ENCODE results near the gene TM4SF5.

Gene TM4SF5

GRCh38 chr17:4816826-4817225 lies 45.1 kb downstream of the TM4SF5 start:
- no peak for TF ChIP-seq CTCF (IDR thresholded peaks at IDR 0.05; ENCODE audit: insufficient read depth, low read length, poor library complexity, severe bottlenecking)
- Histone ChIP-seq H3K36me3 (ENCODE audit: low read length) (no peaks in the 10 kb centered on the region), H4K20me1 (ENCODE audit: low read depth, low read length) (no peaks in the 10 kb centered on the region), H2AFZ (ENCODE audit: low read depth, low read length, severe bottlenecking) (no peak overlapping the region), H3K27me3 (ENCODE audit: low read length) (no peaks in the 10 kb centered on the region), H3K9ac (ENCODE audit: low read length) (no peak overlapping the region), H3K4me3 (ENCODE audit: insufficient read depth, low read length, poor library complexity, severe bottlenecking) (no peak overlapping the region), H3F3A (ENCODE audit: insufficient read depth) (no peaks in the 10 kb centered on the region), H3K27ac (ENCODE audit: low read depth, low read length) (no peak overlapping the region), H3K4me2 (ENCODE audit: low read depth, low read length, poor library complexity, severe bottlenecking) (no peak overlapping the region), H3K9me3 (ENCODE audit: insufficient read depth, low read length) (no peaks in the 10 kb centered on the region), H3K79me2 (ENCODE audit: insufficient read depth, low read length) (no peaks in the 10 kb centered on the region), H3K9me2 (replicated peaks; ENCODE audit: insufficient read depth, low read length) (no peaks in the 10 kb centered on the region)

GRCh38 chr17:4818276-4818675 lies 46.6 kb downstream of the TM4SF5 start:
- Histone ChIP-seq H3K27ac (ENCODE audit: low read depth, low read length) (no peak overlapping the region), H3K9me3 (ENCODE audit: insufficient read depth, low read length) (no peaks in the 10 kb centered on the region), H3K4me2 (ENCODE audit: low read depth, low read length, poor library complexity, severe bottlenecking) (no peak overlapping the region), H3K27me3 (ENCODE audit: low read length) (no peaks in the 10 kb centered on the region), H3F3A (ENCODE audit: insufficient read depth) (no peaks in the 10 kb centered on the region), H3K9me2 (replicated peaks; ENCODE audit: insufficient read depth, low read length) (no peaks in the 10 kb centered on the region), H3K36me3 (ENCODE audit: low read length) (no peaks in the 10 kb centered on the region), H3K9ac (ENCODE audit: low read length) (no peak overlapping the region), H4K20me1 (ENCODE audit: low read depth, low read length) (no peaks in the 10 kb centered on the region), H2AFZ (ENCODE audit: low read depth, low read length, severe bottlenecking) (no peak overlapping the region), H3K4me3 (ENCODE audit: insufficient read depth, low read length, poor library complexity, severe bottlenecking) (no peak overlapping the region), H3K79me2 (ENCODE audit: insufficient read depth, low read length) (no peaks in the 10 kb centered on the region)
- TF ChIP-seq EZH2phosphoT487 (conservative IDR thresholded peaks at IDR 0.05; ENCODE audit: low read length) (no peak), CTCF (IDR thresholded peaks at IDR 0.05; ENCODE audit: insufficient read depth, low read length, poor library complexity, severe bottlenecking) (no peak)

GRCh38 chr17:4822835-4823234 lies 51.1 kb downstream of the TM4SF5 start:
- Histone ChIP-seq H3K9ac (ENCODE audit: low read length) (no peak overlapping the region), H3K36me3 (ENCODE audit: low read length) (no peaks in the 10 kb centered on the region), H3K4me2 (ENCODE audit: low read depth, low read length, poor library complexity, severe bottlenecking) (no peak overlapping the region), H3K9me2 (replicated peaks; ENCODE audit: insufficient read depth, low read length) (no peaks in the 10 kb centered on the region), H2AFZ (ENCODE audit: low read depth, low read length, severe bottlenecking) (no peak overlapping the region), H3K9me3 (ENCODE audit: insufficient read depth, low read length) (no peaks in the 10 kb centered on the region), H3K27me3 (ENCODE audit: low read length) (no peaks in the 10 kb centered on the region), H3K79me2 (ENCODE audit: insufficient read depth, low read length) (no peaks in the 10 kb centered on the region), H3K27ac (ENCODE audit: low read depth, low read length) (no peak overlapping the region), H3K4me3 (ENCODE audit: insufficient read depth, low read length, poor library complexity, severe bottlenecking) (no peak overlapping the region), H3F3A (ENCODE audit: insufficient read depth) (no peaks in the 10 kb centered on the region), H4K20me1 (ENCODE audit: low read depth, low read length) (no peaks in the 10 kb centered on the region)
- TF ChIP-seq CTCF (IDR thresholded peaks at IDR 0.05; ENCODE audit: insufficient read depth, low read length, poor library complexity, severe bottlenecking) (no peak), EZH2phosphoT487 (conservative IDR thresholded peaks at IDR 0.05; ENCODE audit: low read length) (no peak)
